Spleen (tissue), 7 donors: ENCODE data around the gene CHRDL1.

Experiments used
- POLR2AphosphoS5 ChIP-seq, 3 donors: sonication (generic); formaldehyde crosslinking; IDR thresholded peaks; one replicate each; pipeline ENCODE4 v1.5.1; 2017; ENCODE audit warnings: antibody characterized with exemption in 3 of 3
- TF ChIP-seq, protein P1 (sequence below), 11 experiments: fragments of 200-600 bp in 7 of 11; fragments of 450-650 bp in 4 of 11; sonication (generic) in 4 of 11; IDR thresholded peaks in 8 of 11; conservative IDR thresholded peaks in 3 of 11; 1 replicate in 7 of 11; 2 replicates in 4 of 11; pipeline versions ENCODE4 v1.4.0 to v1.8.0; 2016 to 2021; ENCODE audit warnings: antibody characterized with exemption in 11 of 11, inconsistent platforms in 4 of 11, mild to moderate bottlenecking in 1 of 11
- donor health status: DM: no; HTN: no; CAD: no; lungs with moderate emphysema.
- donor health status: DM: no; HTN: no; CAD: no.
- donor health status: DM: no; HTN: no; CAD: no.

GRCh38 chrX:110734894-110735541, 60.6 kb downstream of the CHRDL1 start:
- no peak for TF ChIP-seq POLR2AphosphoS5 (IDR thresholded peaks at IDR 0.05)
- TF ChIP-seq, protein P1, sequence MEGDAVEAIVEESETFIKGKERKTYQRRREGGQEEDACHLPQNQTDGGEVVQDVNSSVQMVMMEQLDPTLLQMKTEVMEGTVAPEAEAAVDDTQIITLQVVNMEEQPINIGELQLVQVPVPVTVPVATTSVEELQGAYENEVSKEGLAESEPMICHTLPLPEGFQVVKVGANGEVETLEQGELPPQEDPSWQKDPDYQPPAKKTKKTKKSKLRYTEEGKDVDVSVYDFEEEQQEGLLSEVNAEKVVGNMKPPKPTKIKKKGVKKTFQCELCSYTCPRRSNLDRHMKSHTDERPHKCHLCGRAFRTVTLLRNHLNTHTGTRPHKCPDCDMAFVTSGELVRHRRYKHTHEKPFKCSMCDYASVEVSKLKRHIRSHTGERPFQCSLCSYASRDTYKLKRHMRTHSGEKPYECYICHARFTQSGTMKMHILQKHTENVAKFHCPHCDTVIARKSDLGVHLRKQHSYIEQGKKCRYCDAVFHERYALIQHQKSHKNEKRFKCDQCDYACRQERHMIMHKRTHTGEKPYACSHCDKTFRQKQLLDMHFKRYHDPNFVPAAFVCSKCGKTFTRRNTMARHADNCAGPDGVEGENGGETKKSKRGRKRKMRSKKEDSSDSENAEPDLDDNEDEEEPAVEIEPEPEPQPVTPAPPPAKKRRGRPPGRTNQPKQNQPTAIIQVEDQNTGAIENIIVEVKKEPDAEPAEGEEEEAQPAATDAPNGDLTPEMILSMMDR (IDR thresholded peaks at IDR 0.05 in 8 of 11, conservative IDR thresholded peaks at IDR 0.05 in 3 of 11) = no peak
